Keratinocyte (primary cell): ENCODE results near the gene GZMB.

Experiments used
- EZH2 ChIP-seq: IDR thresholded peaks from one replicate; pipeline ENCODE4 v1.6.1; 2012; ENCODE audit warnings: inconsistent platforms, mild to moderate bottlenecking, low read length, moderate library complexity
- TF ChIP-seq, protein P1 (sequence below), 3 experiments: IDR thresholded peaks in 1 of 3; conservative IDR thresholded peaks in 1 of 3; optimal IDR thresholded peaks in 1 of 3; 2 replicates in 2 of 3; 3 replicates in 1 of 3; pipeline versions ENCODE3 to v1.5.1; 2011; ENCODE audit warnings: low read length in 3 of 3, mild to moderate bottlenecking in 3 of 3, moderate library complexity in 2 of 3, control low read depth in 1 of 3, inconsistent platforms in 1 of 3; ENCODE audit not compliant: insufficient read depth in 2 of 3; ENCODE audit errors: extremely low read depth in 1 of 3

DNA sequence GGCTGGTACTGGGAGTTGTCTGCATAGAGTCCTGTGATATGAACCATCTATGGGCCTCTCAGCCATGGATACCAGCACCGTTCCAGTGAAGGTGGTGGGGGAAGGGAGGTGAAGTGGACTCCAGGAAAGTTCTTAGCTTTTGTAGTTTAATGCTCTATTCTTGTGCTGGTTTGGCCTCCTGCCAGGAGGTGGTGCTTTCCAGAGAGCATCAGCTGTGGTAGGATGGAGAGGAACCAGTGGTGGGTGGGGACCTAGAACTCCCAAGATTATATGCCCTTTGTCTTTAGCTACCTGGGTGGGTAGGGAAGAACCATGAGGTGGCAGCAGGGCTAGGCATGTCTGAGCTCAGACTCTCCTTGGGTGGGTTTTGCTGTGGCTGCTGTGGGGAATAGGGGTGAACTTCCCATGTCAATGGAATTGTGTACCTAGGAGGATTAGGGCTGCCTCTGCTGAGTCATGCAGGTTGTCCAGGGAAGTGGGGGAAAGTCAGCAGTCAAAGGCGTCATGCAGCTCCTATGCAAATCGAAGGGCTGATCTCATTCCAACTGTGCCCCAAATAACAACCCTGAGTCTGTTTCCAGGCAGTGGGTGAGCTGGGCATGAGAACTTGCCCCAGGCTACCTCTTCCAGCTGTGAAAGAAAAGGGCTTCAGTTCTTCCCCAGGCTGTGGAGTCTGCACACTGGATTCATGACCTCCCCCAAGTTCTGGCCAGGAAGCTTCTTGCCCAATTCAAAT lies 38.7 kb downstream of the GZMB start:
- TF ChIP-seq, protein P1, sequence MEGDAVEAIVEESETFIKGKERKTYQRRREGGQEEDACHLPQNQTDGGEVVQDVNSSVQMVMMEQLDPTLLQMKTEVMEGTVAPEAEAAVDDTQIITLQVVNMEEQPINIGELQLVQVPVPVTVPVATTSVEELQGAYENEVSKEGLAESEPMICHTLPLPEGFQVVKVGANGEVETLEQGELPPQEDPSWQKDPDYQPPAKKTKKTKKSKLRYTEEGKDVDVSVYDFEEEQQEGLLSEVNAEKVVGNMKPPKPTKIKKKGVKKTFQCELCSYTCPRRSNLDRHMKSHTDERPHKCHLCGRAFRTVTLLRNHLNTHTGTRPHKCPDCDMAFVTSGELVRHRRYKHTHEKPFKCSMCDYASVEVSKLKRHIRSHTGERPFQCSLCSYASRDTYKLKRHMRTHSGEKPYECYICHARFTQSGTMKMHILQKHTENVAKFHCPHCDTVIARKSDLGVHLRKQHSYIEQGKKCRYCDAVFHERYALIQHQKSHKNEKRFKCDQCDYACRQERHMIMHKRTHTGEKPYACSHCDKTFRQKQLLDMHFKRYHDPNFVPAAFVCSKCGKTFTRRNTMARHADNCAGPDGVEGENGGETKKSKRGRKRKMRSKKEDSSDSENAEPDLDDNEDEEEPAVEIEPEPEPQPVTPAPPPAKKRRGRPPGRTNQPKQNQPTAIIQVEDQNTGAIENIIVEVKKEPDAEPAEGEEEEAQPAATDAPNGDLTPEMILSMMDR (optimal IDR thresholded peaks at IDR 0.05 in 1 of 3, IDR thresholded peaks at IDR 0.05 in 1 of 3, conservative IDR thresholded peaks at IDR 0.05 in 1 of 3; ENCODE audit: extremely low read depth in 1 of 3, insufficient read depth in 2 of 3, low read length in 3 of 3), result no peak
- no peak for TF ChIP-seq EZH2
